Tibial nerve (tissue), 4 donors: ENCODE results near the gene RAB4A. TPM values are rescaled to one million over a fixed set of nuclear protein-coding genes. Genes with fewer than 3 reads are reported as not detected.

Experiments
- DNase-seq, 2 donors: peaks; one replicate each; pipeline ENCODE4 v3.0.0-alpha.2; 2019; ENCODE audit warnings: low spot score in 2 of 2
- H3K27ac ChIP-seq, 4 donors: fragments of 200-600 bp; sonication (generic) in 3 of 4; one replicate each; pipeline ENCODE4 v1.5.1; 2017 to 2019; ENCODE audit warnings: mild to moderate bottlenecking in 1 of 4
- H3K27me3 ChIP-seq, 2 donors: fragments of 200-600 bp; sonication (generic) in 1 of 2; one replicate each; pipeline versions ENCODE4 v1.5.1 to v1.6.0; 2017 to 2019
- H3K36me3 ChIP-seq, 3 donors: fragments of 200-600 bp; sonication (generic); one replicate each; pipeline ENCODE4 v1.5.1; 2018 to 2019
- H3K4me1 ChIP-seq, 4 donors: fragments of 200-600 bp; sonication (generic) in 3 of 4; one replicate each; pipeline ENCODE4 v1.5.1; 2017 to 2019
- H3K4me3 ChIP-seq, 4 donors: fragments of 200-600 bp; sonication (generic) in 3 of 4; one replicate each; pipeline ENCODE4 v1.5.1; 2017 to 2019; ENCODE audit warnings: mild to moderate bottlenecking in 1 of 4, moderate library complexity in 1 of 4
- H3K9me3 ChIP-seq, 4 donors: fragments of 200-600 bp; sonication (generic) in 3 of 4; one replicate each; pipeline ENCODE4 v1.5.1; 2017 to 2019
- CTCF ChIP-seq, 5 experiments: fragments of 200-600 bp in 3 of 5; fragments of 450-650 bp in 2 of 5; sonication (generic) in 3 of 5; IDR thresholded peaks; one replicate each; pipeline ENCODE4 v1.5.1; 2016 to 2019; ENCODE audit warnings: antibody characterized with exemption in 5 of 5, mild to moderate bottlenecking in 3 of 5, moderate library complexity in 2 of 5
- EP300 ChIP-seq, 2 donors: sonication (generic); formaldehyde crosslinking; IDR thresholded peaks; one replicate each; pipeline ENCODE4 v1.6.1; 2017; ENCODE audit warnings: antibody characterized with exemption in 2 of 2, mild to moderate bottlenecking in 1 of 2
- POLR2A ChIP-seq, 2 donors: fragments of 450-650 bp; IDR thresholded peaks; one replicate each; pipeline ENCODE4 v1.6.1; 2017; ENCODE audit warnings: antibody characterized with exemption in 2 of 2, mild to moderate bottlenecking in 2 of 2, moderate library complexity in 2 of 2
- WGBS, 2 donors: methylation state at CpG; one replicate each; pipeline ENCODE4 v1.1.5; 2018; 5-methylcytosine and 5-hydroxymethylcytosine counted together
- total RNA-seq, 4 donors: library from RNA; depleted of rRNA; stranded (reverse); fragments of >200 nt; gene quantifications; one replicate each; pipeline ENCODE4 v1.1.0, GENCODE V29; 2016

RAB4A gene
- 10 to 100 TPM; 16.2 to 41.3 (median 31.2) TPM for total RNA-seq

DNA sequence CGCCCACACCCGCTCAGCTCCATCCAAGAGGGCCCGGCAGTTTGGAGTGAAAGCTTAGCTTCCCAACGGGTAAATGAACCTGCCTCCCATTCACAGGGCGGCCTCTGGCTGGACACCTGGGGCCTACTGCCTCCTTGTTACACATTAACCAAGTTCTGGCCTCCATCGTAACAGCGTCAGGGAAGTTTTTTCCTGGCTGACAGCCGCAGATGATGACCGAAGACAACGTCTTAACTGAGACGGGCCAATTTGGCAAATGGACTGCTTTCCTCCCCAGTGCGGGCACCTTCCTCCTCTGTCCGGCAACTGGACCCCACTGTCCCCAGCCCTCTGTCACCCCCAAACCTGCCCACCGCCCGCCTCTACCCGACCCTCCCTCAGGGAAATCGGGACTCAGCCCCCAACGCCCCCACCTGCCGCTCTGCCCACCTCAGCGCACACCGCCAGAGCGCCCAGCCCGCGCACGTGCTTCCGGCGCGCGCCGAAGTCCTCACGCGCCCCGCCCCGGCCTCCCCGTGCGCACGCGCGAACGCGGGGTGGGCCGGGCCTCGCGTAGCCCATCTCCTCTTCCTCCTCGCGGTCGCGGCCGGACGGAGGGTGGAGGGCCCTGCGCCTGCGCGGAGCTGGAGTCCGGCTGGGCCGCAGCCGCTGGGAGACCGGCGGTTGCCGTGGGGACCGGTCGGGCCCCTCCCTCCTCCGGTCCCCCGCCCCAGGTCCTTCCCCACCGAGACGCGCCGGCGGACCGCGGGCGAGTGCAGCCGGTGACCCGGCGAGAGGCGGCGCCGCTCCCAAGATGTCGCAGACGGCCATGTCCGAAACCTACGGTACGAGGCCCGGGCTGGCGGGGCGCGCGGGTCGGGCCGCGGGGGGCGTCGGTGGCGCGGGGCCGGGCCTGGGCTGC, at the start of gene RAB4A:
Gene RAB4A, plus strand, starts transcription at position 565 of the 901 bp plus-strand sequence. Its CDS starts 229 bp downstream, at position 794.
- DNase-seq = peak; percentile 41 to 46
- Histone ChIP-seq H3K27me3 (no peaks in the 10 kb centered on the region), H3K9me3 (peaks cover 0 to 12% (median 0%) of the 10 kb centered on the region in 4 donors), H3K27ac (peak within 1 kb of the TSS; percentile 33 to 90 (median 87)), H3K4me1 (peaks cover 0 to 36% (median 16%) of the 10 kb centered on the region in 4 donors), H3K4me3 (peak within 1 kb of the TSS; percentile 25 to 75 (median 60)), H3K36me3 (peaks cover 0 to 13% (median 0%) of the 10 kb centered on the region in 3 donors)
- 23 to 29% methylated on average over 34 to 60 of the region's 95 CpGs for WGBS, 2 donors
- TF ChIP-seq CTCF (IDR thresholded peaks at IDR 0.05) = peak in 1 of 5 experiments; percentile 22
- TF ChIP-seq POLR2A (IDR thresholded peaks at IDR 0.05) = peak; percentile 59 to 69
- peak in 1 of 2 donors; percentile 51 for TF ChIP-seq EP300 (IDR thresholded peaks at IDR 0.05)

- 91 to 98% methylated on average over 3 of the region's 3 CpGs for WGBS, 2 donors
- no peak overlapping the region for H3K27ac ChIP-seq
- H3K27me3 ChIP-seq = no peaks in the 10 kb centered on the region
- H3K9me3 ChIP-seq = no peaks in the 10 kb centered on the region
- H3K4me3 ChIP-seq = no peak overlapping the region
- no peak for TF ChIP-seq CTCF (IDR thresholded peaks at IDR 0.05)
- no peak for TF ChIP-seq POLR2A (IDR thresholded peaks at IDR 0.05)
- TF ChIP-seq EP300 (IDR thresholded peaks at IDR 0.05) = no peak
- H3K4me1 ChIP-seq = peaks cover 0 to 24% (median 7%) of the 10 kb centered on the region in 4 donors
- no peaks in the 10 kb centered on the region for H3K36me3 ChIP-seq
- DNase-seq = no peak
Observed at GRCh38 chr1:229222081-229222480, 48.8 kb upstream of the RAB4A start.

DNA sequence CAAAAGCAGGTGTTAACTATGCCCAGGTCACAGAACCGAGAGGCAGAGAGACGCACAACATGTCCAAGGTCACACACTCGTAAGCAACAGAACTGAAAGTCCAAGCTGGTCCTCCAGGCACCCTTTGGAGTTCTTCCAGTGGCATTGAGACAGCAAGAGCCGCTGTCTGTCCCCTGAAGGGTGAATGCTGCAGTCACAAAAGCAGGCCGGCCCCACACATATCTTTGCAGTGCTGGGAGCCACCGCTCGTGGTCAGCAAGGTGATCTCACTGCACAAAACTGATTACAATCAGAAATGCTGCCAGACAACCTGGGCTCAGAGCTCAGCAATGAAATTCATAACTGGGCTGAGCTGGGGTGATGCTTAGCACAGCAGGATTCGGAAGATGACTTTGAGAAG, 47.4 kb upstream of the RAB4A start:
- TF ChIP-seq POLR2A (IDR thresholded peaks at IDR 0.05) (no peak), EP300 (IDR thresholded peaks at IDR 0.05) (no peak), CTCF (IDR thresholded peaks at IDR 0.05) (no peak)
- Histone ChIP-seq H3K4me1 (peaks cover 0 to 38% (median 12%) of the 10 kb centered on the region in 4 donors), H3K4me3 (no peak overlapping the region), H3K9me3 (no peaks in the 10 kb centered on the region), H3K27ac (no peak overlapping the region), H3K36me3 (no peaks in the 10 kb centered on the region), H3K27me3 (no peaks in the 10 kb centered on the region)
- 80 to 82% methylated on average over 8 of the region's 8 CpGs for WGBS, 2 donors
- DNase-seq = no peak

GRCh38 chr1:229224308-229224707, 46.6 kb upstream of the RAB4A start:
- H3K36me3 ChIP-seq = no peaks in the 10 kb centered on the region
- TF ChIP-seq EP300 (IDR thresholded peaks at IDR 0.05) (no peak), POLR2A (IDR thresholded peaks at IDR 0.05) (no peak), CTCF (IDR thresholded peaks at IDR 0.05) (no peak)
- no peak overlapping the region for H3K4me3 ChIP-seq
- H3K9me3 ChIP-seq = no peaks in the 10 kb centered on the region
- H3K27ac ChIP-seq = no peak overlapping the region
- H3K27me3 ChIP-seq = no peaks in the 10 kb centered on the region
- 76 to 87% methylated on average over 2 of the region's 2 CpGs for WGBS, 2 donors
- no peak for DNase-seq
- H3K4me1 ChIP-seq = peaks cover 0 to 46% (median 19%) of the 10 kb centered on the region in 4 donors

DNA sequence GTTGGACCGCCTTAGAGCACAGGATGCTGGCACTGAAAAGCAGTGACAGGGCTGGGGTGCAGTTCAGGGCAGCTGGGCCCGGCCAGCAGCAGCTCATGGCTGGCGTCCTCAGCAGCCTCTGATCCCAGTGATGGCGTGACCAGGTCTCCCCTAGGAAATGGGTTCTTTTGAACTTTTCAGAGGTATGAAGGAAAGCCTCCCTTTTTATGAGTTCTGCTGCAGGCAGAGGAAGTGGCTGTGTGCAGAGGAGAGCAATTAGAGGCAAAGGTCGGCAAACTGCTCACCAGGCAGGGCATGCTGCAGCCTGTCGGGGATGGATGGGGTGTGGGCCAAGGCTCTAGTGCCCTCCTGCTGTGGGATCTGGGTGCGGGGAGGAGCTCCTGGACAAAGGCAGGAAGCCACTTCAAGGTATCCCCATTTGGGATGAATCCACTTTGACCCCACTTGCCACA, 45.6 kb upstream of the RAB4A start:
- 78 to 79% methylated on average over 7 of the region's 7 CpGs for WGBS, 2 donors
- Histone ChIP-seq H3K9me3 (no peaks in the 10 kb centered on the region), H3K4me1 (peaks cover 0 to 56% (median 25%) of the 10 kb centered on the region in 4 donors), H3K36me3 (no peaks in the 10 kb centered on the region), H3K27me3 (no peaks in the 10 kb centered on the region), H3K27ac (no peak overlapping the region), H3K4me3 (no peak overlapping the region)
- TF ChIP-seq CTCF (IDR thresholded peaks at IDR 0.05) (no peak), POLR2A (IDR thresholded peaks at IDR 0.05) (no peak), EP300 (IDR thresholded peaks at IDR 0.05) (no peak)
- no peak for DNase-seq
